Caco-2 (cell line): ENCODE data around the gene TRPV3. TPM values are rescaled to one million over a fixed set of nuclear protein-coding genes. Genes with fewer than 3 reads are reported as not detected.

Experiments used
- BruUV-seq: library from RNA; stranded (reverse); fragments of 400-500 nt; replicated peaks from 2 replicates; lab custom pipeline; 2021; lab: Mats Ljungman, UMichigan
- CTCF ChIA-PET: fragments of 300-600 bp; sonication (Branson Sonifier 250); formaldehyde crosslinking; loops from one replicate; lab custom pipeline; 2022; ENCODE audit warnings: antibody characterized with exemption; lab: Charles Lee
- POLR2A ChIA-PET: fragments of 300-600 bp; sonication (Branson Sonifier 250); formaldehyde crosslinking; loops from one replicate; lab custom pipeline; 2022; ENCODE audit warnings: antibody characterized with exemption; lab: Charles Lee
- DNase-seq, 2 experiments: peaks; one replicate each; pipeline versions ENCODE4 v3.0.0 to v3.0.0-alpha.2; 2020 to 2022
- H3K27me3 ChIP-seq: replicated peaks from 2 replicates; pipeline ENCODE4 v1.6.0; 2011; ENCODE audit warnings: low read length; ENCODE audit not compliant: control insufficient read depth, insufficient read depth
- H3K36me3 ChIP-seq: 2 replicates; pipeline ENCODE4 v1.5.1; 2011; ENCODE audit warnings: low read length; ENCODE audit not compliant: control insufficient read depth, insufficient read depth
- H3K4me1 ChIP-seq: fragments of 250-450 bp; sonication (Bioruptor Pico); 2 replicates; pipeline ENCODE4 v1.5.1; 2020; ENCODE audit warnings: mild to moderate bottlenecking
- H3K4me3 ChIP-seq: 2 replicates; pipeline ENCODE4 v1.5.1; 2011; ENCODE audit warnings: low read depth, mild to moderate bottlenecking, control low read depth, low read length
- H3K9me3 ChIP-seq: fragments of 250-450 bp; sonication (Bioruptor Pico); 2 replicates; pipeline ENCODE4 v1.5.1; 2020; ENCODE audit warnings: mild to moderate bottlenecking, moderate library complexity
- H3K27ac Mint-ChIP-seq: one replicate; pipeline ENCODE4 v1.8.0; 2022; ENCODE audit warnings: mixed read lengths; ENCODE audit not compliant: unreplicated experiment
- H3K27me3 Mint-ChIP-seq: one replicate; pipeline ENCODE4 v1.8.0; 2022; ENCODE audit warnings: mixed read lengths; ENCODE audit not compliant: insufficient read depth, unreplicated experiment
- H3K36me3 Mint-ChIP-seq: one replicate; pipeline ENCODE4 v1.8.0; 2022; ENCODE audit warnings: mild to moderate bottlenecking, mixed read lengths; ENCODE audit not compliant: insufficient read depth, unreplicated experiment
- H3K4me1 Mint-ChIP-seq: one replicate; pipeline ENCODE4 v1.8.0; 2022; ENCODE audit warnings: low read depth, mixed read lengths; ENCODE audit not compliant: unreplicated experiment
- H3K4me3 Mint-ChIP-seq: one replicate; pipeline ENCODE4 v1.8.0; 2022; ENCODE audit warnings: mild to moderate bottlenecking, moderate library complexity, mixed read lengths; ENCODE audit not compliant: unreplicated experiment
- H3K9me3 Mint-ChIP-seq: one replicate; pipeline ENCODE4 v1.8.0; 2022; ENCODE audit warnings: mixed read lengths; ENCODE audit not compliant: unreplicated experiment
- intact Hi-C: fragments of 100-400 bp; cut with micrococcal nuclease; formaldehyde crosslinking; loops from one replicate; pipeline ENCODE4 v1.10.0; 2022; ENCODE audit not compliant: unreplicated experiment
- total RNA-seq: library from RNA; stranded (reverse); gene quantifications from 2 replicates; pipeline ENCODE4 v1.2.3, GENCODE V29; 2022
- TF ChIP-seq, protein P1 (sequence below), 2 experiments: fragments of 200-600 bp in 1 of 2; IDR thresholded peaks; 1 replicate in 1 of 2; 2 replicates in 1 of 2; pipeline versions ENCODE4 v1.5.1 to v1.8.0; 2011 to 2022; ENCODE audit warnings: antibody characterized with exemption in 1 of 2, control low read depth in 1 of 2, inconsistent platforms in 1 of 2, low read depth in 1 of 2, low read length in 1 of 2, mild to moderate bottlenecking in 1 of 2, moderate library complexity in 1 of 2; ENCODE audit not compliant: insufficient read depth in 1 of 2, severe bottlenecking in 1 of 2, unreplicated experiment in 1 of 2

TRPV3 gene
- total RNA-seq, 1 experiment from 2014 or later, result 8.4 TPM

- intact Hi-C loops, result no loop called here
- Mint-ChIP-seq H3K4me1 (no peaks in the 10 kb centered on the region), H3K9me3 (no peaks in the 10 kb centered on the region), H3K27me3 (no peaks in the 10 kb centered on the region), H3K36me3 (no peaks in the 10 kb centered on the region), H3K27ac (no peak overlapping the region), H3K4me3 (no peak overlapping the region)
- H3K27me3 ChIP-seq, result no peaks in the 10 kb centered on the region
- H3K9me3 ChIP-seq, result no peaks in the 10 kb centered on the region
- DNase-seq, result no peak
- CTCF ChIA-PET, result no interaction called here
- H3K4me1 ChIP-seq, result no peaks in the 10 kb centered on the region
- H3K4me3 ChIP-seq, result no peak overlapping the region
- TF ChIP-seq, protein P1, sequence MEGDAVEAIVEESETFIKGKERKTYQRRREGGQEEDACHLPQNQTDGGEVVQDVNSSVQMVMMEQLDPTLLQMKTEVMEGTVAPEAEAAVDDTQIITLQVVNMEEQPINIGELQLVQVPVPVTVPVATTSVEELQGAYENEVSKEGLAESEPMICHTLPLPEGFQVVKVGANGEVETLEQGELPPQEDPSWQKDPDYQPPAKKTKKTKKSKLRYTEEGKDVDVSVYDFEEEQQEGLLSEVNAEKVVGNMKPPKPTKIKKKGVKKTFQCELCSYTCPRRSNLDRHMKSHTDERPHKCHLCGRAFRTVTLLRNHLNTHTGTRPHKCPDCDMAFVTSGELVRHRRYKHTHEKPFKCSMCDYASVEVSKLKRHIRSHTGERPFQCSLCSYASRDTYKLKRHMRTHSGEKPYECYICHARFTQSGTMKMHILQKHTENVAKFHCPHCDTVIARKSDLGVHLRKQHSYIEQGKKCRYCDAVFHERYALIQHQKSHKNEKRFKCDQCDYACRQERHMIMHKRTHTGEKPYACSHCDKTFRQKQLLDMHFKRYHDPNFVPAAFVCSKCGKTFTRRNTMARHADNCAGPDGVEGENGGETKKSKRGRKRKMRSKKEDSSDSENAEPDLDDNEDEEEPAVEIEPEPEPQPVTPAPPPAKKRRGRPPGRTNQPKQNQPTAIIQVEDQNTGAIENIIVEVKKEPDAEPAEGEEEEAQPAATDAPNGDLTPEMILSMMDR (IDR thresholded peaks at IDR 0.05; ENCODE audit: insufficient read depth in 1 of 2, low read depth in 1 of 2, low read length in 1 of 2, severe bottlenecking in 1 of 2, unreplicated experiment in 1 of 2), result no peak
- POLR2A ChIA-PET, result no interaction called here
- no peaks in the 10 kb centered on the region for H3K36me3 ChIP-seq
- BruUV-seq, result no TSS peak
Measured at GRCh38 chr17:3593384-3593783, 35.8 kb upstream of the TRPV3 start.

DNA sequence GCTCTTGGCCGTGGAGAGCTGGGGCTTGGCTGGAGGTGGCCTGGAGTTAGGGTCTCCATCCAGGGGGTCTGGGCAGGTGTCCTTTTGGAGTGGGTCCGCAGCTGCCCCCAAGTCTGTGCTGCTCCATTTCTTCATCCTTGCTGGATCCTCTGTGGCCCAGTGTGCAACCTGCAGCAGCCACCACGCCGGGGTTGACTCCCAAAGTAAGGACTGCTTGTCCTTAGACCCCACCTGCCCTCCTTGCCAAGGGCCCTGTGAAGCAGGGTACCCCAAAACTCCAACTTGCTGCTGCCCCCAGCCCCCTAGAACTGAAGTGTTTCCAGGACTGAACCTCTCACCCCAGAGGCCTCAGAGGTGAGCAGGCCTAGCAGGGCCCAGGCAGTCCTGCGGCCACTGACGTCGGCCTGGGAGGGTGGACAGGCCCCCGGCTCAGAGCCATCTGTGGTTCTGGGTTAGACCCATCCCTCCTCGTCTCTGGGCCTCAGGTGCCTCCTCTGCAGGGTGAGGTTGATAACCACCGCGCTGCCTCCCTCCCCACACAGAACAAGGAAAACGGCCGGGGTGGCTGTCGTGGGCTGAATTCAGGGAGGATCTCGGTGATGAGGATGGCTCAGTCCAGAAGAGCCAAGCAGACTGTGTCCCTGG lies 34.7 kb upstream of the TRPV3 start:
- no TSS peak for BruUV-seq
- Histone ChIP-seq H3K36me3 (no peaks in the 10 kb centered on the region), H3K27me3 (no peaks in the 10 kb centered on the region), H3K4me1 (no peaks in the 10 kb centered on the region), H3K4me3 (no peak overlapping the region), H3K9me3 (no peaks in the 10 kb centered on the region)
- Mint-ChIP-seq H3K4me1 (no peaks in the 10 kb centered on the region), H3K36me3 (no peaks in the 10 kb centered on the region), H3K27me3 (no peaks in the 10 kb centered on the region), H3K27ac (no peak overlapping the region), H3K4me3 (no peak overlapping the region), H3K9me3 (no peaks in the 10 kb centered on the region)
- intact Hi-C loops, result no loop called here
- POLR2A ChIA-PET, result no interaction called here
- DNase-seq, result no peak
- TF ChIP-seq, protein P1 (IDR thresholded peaks at IDR 0.05; ENCODE audit: insufficient read depth in 1 of 2, low read depth in 1 of 2, low read length in 1 of 2, severe bottlenecking in 1 of 2, unreplicated experiment in 1 of 2), result no peak
- CTCF ChIA-PET, result no interaction called here

DNA sequence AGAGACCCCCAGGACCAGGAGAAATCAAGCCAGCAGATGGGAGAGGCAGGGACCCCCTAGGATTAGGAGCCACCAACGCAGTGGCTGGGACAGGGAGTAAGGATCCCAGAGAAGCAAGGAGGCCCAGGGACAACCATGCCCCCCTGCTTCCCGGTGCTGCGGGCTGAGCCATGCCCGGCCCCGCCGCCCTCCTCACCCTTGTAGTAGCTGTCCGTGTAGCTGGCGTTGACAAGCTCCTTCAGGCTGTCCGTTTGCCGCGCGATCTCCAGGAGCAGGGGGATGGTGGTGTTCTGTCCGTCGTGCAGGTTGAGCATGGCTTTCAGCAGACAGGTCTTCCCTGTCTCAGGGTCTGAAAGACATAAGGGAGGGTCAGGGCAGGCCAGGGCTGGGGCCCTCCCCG lies 33.2 kb upstream of the TRPV3 start:
- BruUV-seq, result no TSS peak
- TF ChIP-seq, protein P1 (IDR thresholded peaks at IDR 0.05; ENCODE audit: insufficient read depth in 1 of 2, low read depth in 1 of 2, low read length in 1 of 2, severe bottlenecking in 1 of 2, unreplicated experiment in 1 of 2), result no peak
- Histone ChIP-seq H3K36me3 (no peaks in the 10 kb centered on the region), H3K9me3 (no peaks in the 10 kb centered on the region), H3K4me1 (no peaks in the 10 kb centered on the region), H3K27me3 (no peaks in the 10 kb centered on the region), H3K4me3 (no peak overlapping the region)
- no peak overlapping the region for H3K27ac Mint-ChIP-seq
- no peaks in the 10 kb centered on the region for H3K9me3 Mint-ChIP-seq
- no peak for DNase-seq
- H3K27me3 Mint-ChIP-seq, result no peaks in the 10 kb centered on the region
- CTCF ChIA-PET, result no interaction called here
- no peaks in the 10 kb centered on the region for H3K4me1 Mint-ChIP-seq
- intact Hi-C loops, result no loop called here
- POLR2A ChIA-PET, result no interaction called here
- no peaks in the 10 kb centered on the region for H3K36me3 Mint-ChIP-seq
- no peak overlapping the region for H3K4me3 Mint-ChIP-seq
